Large intestine (tissue), 3 donors: Measurements from ENCODE around the gene CNRIP1. TPM values are rescaled to one million over a fixed set of nuclear protein-coding genes. Genes with fewer than 3 reads are reported as not detected.

ENCODE experiments used
- DNase-seq, 2 donors: peaks; one replicate each; pipeline versions ENCODE4 v3.0.0 to v3.0.0-alpha.2; 2013
- H3K27ac ChIP-seq: one replicate; pipeline ENCODE4 v1.5.1; 2013; ENCODE audit warnings: low read length
- H3K27me3 ChIP-seq: 2 replicates; pipeline ENCODE4 v1.6.1; 2013; ENCODE audit warnings: low read length; ENCODE audit not compliant: control insufficient read depth, insufficient read depth
- H3K36me3 ChIP-seq: 2 replicates; pipeline ENCODE4 v1.6.1; 2013; ENCODE audit warnings: low read length; ENCODE audit not compliant: control insufficient read depth, insufficient read depth
- H3K4me1 ChIP-seq: one replicate; pipeline ENCODE4 v1.6.1; 2013; ENCODE audit warnings: low read length; ENCODE audit not compliant: control insufficient read depth, insufficient read depth
- H3K4me3 ChIP-seq: one replicate; pipeline ENCODE4 v1.5.1; 2013; ENCODE audit warnings: low read length
- H3K9me3 ChIP-seq: one replicate; pipeline ENCODE4 v1.6.1; 2013; ENCODE audit warnings: mild to moderate bottlenecking, low read depth, low read length, moderate library complexity; ENCODE audit not compliant: control insufficient read depth
- WGBS: methylation state at CpG from one replicate; pipeline ENCODE4 v1.1.5; 2013; ENCODE audit warnings: low lambda C conversion rate; ENCODE audit not compliant: insufficient coverage; 5-methylcytosine and 5-hydroxymethylcytosine counted together
- polyA plus RNA-seq: library from polyadenylated mRNA; unstranded; fragments of 120-200 nt; gene quantifications from one replicate; pipeline ENCODE4 v1.2.1, GENCODE V29; 2013

CNRIP1 gene
- polyA plus RNA-seq, 1 donor, result 18.6 TPM

DNA sequence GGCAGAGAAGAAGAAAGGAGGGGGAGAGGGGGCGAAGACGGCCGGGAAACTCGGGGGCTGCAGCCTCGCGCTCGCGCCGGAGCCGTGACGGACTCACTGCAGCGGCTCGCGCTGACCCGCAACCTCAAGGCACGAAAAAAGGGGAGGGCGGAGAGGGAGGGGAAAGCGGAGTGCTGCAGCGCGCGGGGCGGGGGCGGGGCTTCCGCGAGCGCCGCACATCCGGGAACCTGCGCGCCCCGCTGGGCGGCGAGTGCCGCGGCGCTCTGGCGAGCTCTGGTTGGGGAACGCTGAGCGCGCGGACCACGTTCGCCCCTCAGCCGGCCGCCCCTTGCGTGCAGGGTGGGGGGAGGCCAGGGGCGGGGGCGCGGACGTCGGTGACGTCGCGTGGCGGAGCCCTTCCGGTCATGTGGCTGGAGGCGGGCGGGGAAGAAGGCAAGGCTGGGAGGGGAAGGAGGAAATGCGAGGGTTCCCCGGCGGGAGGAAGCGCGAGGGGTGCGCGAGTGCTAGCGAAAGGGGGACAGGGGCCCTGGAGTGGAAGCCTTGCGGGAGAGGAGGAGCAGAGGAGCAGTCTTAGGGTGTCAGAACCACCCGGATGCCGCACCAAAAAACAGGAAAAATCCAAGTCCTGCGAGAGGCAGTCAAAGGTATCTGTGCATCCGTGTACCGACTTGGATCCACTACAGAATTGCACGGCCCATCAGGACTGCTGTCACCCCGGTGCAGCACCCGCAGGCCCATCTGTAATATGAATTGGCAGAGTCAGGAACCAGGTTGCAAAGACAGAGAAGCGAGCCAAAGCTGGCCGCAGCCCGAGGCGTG lies 67.1 kb downstream of the CNRIP1 start, which contains the start of gene PPP3R1:
PPP3R1 (minus strand) TSS at position 133 of the 819 bp plus-strand sequence. CDS start 405 bp downstream, outside the sequence.
- WGBS, result no CpG with 5 or more reads among the region's 79 CpGs
- peak within 1 kb of the TSS; percentile 99 for H3K4me3 ChIP-seq
- peaks cover 11% of the 10 kb centered on the region for H3K4me1 ChIP-seq

DNA sequence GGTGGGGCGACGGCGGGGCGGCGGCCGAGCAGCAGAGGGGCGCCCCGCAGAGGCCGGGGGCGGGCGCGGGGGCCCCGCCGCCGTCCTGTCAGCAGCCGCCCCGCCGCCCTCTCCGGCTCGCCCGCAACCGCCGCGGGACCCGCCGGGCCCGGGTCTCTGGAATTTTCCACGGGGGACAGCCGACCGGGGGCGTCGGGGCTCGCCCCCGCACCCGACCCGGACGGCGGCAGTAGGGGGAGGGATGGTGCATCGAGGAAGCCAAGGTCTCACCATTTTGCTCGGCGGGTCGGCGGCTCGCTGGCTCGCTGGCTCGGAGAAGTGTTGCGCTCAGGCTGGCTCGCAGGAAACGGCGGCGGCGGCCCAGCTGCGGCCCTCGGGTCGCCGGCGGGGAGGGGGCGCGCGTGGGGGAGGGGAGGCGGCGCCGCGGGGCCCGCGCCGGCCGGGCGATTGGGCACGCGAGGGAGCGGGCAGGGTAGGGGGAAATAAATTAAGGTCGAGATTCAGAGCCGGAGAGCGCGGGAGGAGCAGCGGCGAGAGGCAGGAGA lies 67.8 kb downstream of the CNRIP1 start:
- no peaks in the 10 kb centered on the region for H3K27me3 ChIP-seq
- peaks cover 11% of the 10 kb centered on the region for H3K4me1 ChIP-seq
- DNase-seq, result peak in 1 of 2 donors; percentile 55
- peak overlapping the region; percentile 93 for H3K27ac ChIP-seq
- no peaks in the 10 kb centered on the region for H3K36me3 ChIP-seq
- no peaks in the 10 kb centered on the region for H3K9me3 ChIP-seq
- WGBS, result no CpG with 5 or more reads among the region's 78 CpGs
- H3K4me3 ChIP-seq, result peak overlapping the region; percentile 73

More for the DNA sequence above, 67.1 kb downstream of the CNRIP1 start, which contains the start of gene PPP3R1:
- Histone ChIP-seq H3K27ac (peak within 1 kb of the TSS; percentile 100), H3K9me3 (no peaks in the 10 kb centered on the region), H3K36me3 (no peaks in the 10 kb centered on the region), H3K27me3 (no peaks in the 10 kb centered on the region)
- DNase-seq, result peak; percentile 97 to 98

DNA sequence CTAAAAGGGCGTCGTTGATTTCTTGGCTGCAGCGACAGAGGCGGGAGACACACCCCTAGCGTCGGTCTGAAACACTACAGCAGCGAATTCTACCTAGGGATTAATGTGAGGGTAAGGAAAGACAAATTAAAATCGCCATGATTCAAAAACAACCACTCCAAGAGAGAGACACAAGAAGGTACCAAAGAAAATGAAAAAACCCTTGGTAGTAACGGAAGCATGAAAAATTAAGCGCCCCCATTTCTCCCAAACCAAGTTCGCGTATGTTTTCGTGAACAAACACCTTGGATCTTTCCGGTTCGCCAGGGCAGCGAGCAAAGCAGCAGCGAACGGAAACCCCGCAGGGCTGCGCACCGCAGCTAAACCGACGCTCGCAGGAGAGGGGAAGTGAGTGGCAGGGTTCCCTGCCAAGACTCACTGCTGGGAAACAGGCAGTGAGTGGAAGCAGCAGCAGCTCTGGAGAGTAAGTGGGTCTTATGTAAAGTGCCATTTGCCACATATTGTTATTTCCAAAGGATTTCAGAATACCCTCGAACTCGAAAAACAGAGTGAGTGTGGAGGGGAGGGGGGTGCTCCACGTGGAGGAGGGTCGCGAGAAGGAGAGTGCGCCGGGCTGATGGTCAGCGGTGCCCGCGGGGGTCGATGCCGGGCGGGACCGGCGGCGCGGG lies 68.4 kb downstream of the CNRIP1 start:
- peak overlapping the region; percentile 73 for H3K4me3 ChIP-seq
- peak; percentile 84 to 90 for DNase-seq
- H3K27ac ChIP-seq, result peak overlapping the region; percentile 93
- WGBS, result 8% methylated on average over 5 of the region's 41 CpGs
- H3K4me1 ChIP-seq, result peaks cover 11% of the 10 kb centered on the region
- H3K9me3 ChIP-seq, result no peaks in the 10 kb centered on the region
- H3K27me3 ChIP-seq, result no peaks in the 10 kb centered on the region
- H3K36me3 ChIP-seq, result no peaks in the 10 kb centered on the region

DNA sequence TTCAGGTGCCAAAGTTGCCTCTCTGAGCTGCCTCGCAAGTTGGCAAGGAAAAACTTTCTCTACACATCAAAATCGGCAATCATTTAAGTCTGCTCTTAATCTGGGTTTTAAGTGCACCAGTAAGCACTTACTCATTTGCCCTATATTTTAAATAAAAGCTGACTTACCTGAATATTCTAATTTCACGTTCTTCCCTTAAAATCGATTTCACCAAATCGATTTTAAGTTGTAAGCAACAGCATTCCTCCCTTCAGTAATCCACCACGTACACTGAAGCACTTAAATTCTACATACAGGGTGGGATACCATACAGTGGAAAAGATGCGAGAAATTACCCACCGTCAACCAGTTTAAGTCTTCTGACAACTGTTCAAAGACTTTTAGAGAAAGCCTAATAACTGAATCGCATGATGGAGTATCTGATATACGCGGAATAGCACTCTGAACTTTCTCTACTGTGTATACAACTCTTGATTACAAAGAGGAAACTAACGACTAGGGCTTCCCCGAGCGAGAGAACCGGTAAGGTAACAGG lies 69.0 kb downstream of the CNRIP1 start:
- Histone ChIP-seq H3K27me3 (no peaks in the 10 kb centered on the region), H3K9me3 (no peaks in the 10 kb centered on the region), H3K4me1 (peaks cover 11% of the 10 kb centered on the region), H3K27ac (peak overlapping the region; percentile 93), H3K4me3 (peak overlapping the region; percentile 73), H3K36me3 (no peaks in the 10 kb centered on the region)
- DNase-seq, result no peak
- WGBS, result 34% methylated on average over 2 of the region's 15 CpGs

DNA sequence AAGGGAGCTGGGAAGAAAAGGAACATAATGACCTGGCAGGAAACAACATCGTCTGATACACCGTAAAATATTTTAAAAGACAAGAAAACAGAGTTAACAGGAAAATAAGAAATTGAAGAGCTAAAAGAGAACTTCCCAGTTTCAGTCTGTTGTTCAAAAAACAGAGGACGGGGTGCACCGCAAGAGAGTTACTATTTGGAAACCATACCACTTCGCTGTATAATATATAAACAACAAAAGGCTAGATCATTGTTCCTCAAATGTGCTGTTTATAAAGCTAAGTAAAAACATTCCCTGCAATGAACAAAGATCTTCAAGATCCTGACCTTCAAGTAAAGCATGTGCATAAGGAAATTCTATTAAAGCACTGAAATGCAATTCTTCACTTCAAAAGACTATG lies 69.6 kb downstream of the CNRIP1 start:
- Histone ChIP-seq H3K36me3 (no peaks in the 10 kb centered on the region), H3K4me3 (peak overlapping the region; percentile 73)
- WGBS, result 44% methylated on average over 2 of the region's 5 CpGs

DNA sequence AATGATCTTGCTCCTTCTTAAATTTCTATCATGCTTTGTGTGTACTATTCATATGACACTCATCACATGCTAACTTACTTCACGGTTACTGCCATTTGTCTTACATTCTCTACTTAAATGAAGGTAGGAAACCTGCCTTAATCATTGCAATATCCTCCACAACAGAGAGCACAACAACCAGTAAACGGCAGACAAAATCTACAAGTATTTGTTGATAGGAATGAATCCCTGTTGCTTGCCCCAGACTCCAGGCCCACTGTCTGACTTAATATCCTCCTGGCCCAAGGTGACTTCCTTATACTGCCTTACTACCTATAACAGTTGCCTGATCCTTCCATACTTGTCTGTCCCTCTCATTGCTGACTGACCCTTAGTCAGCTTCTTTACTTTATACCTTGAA lies 70.9 kb downstream of the CNRIP1 start:
- H3K4me1 ChIP-seq, result peaks cover 11% of the 10 kb centered on the region
- no peaks in the 10 kb centered on the region for H3K27me3 ChIP-seq
- no peak overlapping the region for H3K27ac ChIP-seq
- WGBS, result 80% methylated on average over 1 of the region's 2 CpGs
- no peak for DNase-seq
- H3K36me3 ChIP-seq, result peaks cover 3% of the 10 kb centered on the region
- H3K4me3 ChIP-seq, result no peak overlapping the region
- H3K9me3 ChIP-seq, result no peaks in the 10 kb centered on the region

More for the DNA sequence above, 69.6 kb downstream of the CNRIP1 start:
- no peaks in the 10 kb centered on the region for H3K27me3 ChIP-seq
- DNase-seq, result no peak
- H3K4me1 ChIP-seq, result peaks cover 11% of the 10 kb centered on the region
- peak overlapping the region; percentile 93 for H3K27ac ChIP-seq
- H3K9me3 ChIP-seq, result no peaks in the 10 kb centered on the region

DNA sequence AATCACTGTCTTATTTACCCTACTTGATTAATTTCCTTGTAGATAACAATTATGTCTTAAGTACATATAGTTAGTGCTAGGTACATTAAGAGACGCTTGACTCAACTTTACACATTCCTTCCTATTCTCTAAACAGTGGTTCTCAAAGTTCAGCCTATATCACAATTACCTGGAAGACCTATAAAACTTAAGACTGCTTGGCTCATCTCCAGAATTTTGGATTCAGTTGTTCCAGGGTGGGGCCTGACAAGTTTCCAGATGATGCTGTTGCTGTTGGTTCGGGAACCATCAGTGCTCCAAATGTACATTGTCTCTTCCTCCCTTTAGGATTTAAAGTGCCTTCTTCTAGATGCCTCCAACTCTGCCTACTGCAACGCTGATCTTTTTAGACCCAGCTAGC lies 71.4 kb downstream of the CNRIP1 start:
- Histone ChIP-seq H3K4me1 (peaks cover 11% of the 10 kb centered on the region), H3K27me3 (no peaks in the 10 kb centered on the region), H3K4me3 (no peak overlapping the region), H3K36me3 (peaks cover 3% of the 10 kb centered on the region), H3K27ac (no peak overlapping the region), H3K9me3 (no peaks in the 10 kb centered on the region)
- peak in 1 of 2 donors; percentile 14 for DNase-seq
- WGBS, result 80% methylated on average over 1 of the region's 3 CpGs

DNA sequence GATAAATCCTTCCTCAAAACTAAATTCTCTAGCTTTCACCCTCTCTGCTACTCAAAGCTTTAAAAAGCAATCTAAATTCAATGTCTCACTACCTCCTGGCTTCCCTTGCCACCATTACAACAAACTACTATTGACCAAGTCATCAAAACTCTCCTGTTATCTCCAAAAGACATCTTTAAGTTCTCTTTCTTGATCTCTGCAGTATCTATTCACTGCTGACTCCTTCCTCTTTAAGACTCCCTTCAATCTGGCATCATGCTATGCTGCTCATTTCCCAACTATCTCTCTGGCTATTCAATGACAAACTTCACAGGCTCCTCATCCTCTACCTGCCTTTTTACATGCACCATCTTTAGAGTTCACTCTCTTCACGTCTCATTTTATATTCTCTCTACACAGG lies 73.4 kb downstream of the CNRIP1 start:
- Histone ChIP-seq H3K4me3 (no peak overlapping the region), H3K4me1 (peaks cover 11% of the 10 kb centered on the region), H3K36me3 (peaks cover 3% of the 10 kb centered on the region), H3K27me3 (no peaks in the 10 kb centered on the region), H3K27ac (no peak overlapping the region), H3K9me3 (no peaks in the 10 kb centered on the region)
- DNase-seq, result no peak
- WGBS, result no CpG with 5 or more reads among the region's 1 CpG

DNA sequence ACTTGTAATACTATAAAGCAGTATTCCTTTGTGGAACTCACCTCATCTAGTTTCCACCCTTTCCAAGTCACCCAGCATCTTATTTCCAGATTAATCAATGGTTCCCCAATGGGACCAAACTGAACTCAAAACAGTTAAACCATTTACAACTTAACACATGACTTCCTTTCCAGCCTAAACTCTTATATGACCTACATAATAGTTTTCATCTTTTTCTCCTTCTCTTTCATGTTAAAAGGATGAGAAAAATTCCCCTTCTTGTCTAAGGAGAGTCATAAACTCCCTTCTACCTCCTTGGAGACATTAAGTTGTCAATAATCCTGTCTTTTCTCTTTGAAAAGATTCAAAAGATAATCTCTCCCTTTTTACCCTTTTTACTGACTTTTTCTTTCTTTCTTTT lies 74.1 kb downstream of the CNRIP1 start:
- H3K4me3 ChIP-seq, result no peak overlapping the region
- no peaks in the 10 kb centered on the region for H3K9me3 ChIP-seq
- no peak overlapping the region for H3K27ac ChIP-seq
- no peaks in the 10 kb centered on the region for H3K27me3 ChIP-seq
- no peak for DNase-seq
- H3K36me3 ChIP-seq, result peaks cover 3% of the 10 kb centered on the region
- H3K4me1 ChIP-seq, result peaks cover 11% of the 10 kb centered on the region

DNA sequence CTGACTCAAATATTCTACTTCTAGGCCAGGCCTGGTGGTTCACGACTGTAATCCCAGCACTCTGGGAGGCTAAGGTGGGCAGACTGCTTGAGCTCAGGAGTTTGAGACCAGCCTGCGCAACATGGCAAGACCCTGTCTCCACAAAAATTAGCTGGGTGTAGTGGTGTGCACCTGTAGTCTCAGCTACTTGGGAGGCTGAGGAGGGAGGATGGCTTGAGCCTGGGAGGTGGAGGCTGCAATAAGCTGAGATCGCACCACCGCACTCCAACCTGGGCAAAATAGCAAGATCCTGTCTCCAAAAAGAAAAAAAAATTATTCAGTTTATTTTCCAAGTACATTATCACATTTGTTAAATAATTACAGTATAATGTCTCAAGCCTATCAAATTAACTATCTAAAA lies 74.7 kb downstream of the CNRIP1 start:
- Histone ChIP-seq H3K27ac (no peak overlapping the region), H3K4me1 (peaks cover 10% of the 10 kb centered on the region), H3K27me3 (no peaks in the 10 kb centered on the region), H3K4me3 (no peak overlapping the region), H3K9me3 (no peaks in the 10 kb centered on the region), H3K36me3 (peaks cover 3% of the 10 kb centered on the region)
- no peak for DNase-seq
- WGBS, result 100% methylated on average over 2 of the region's 4 CpGs
